ENCODE measurements around the gene RENBP.

DNA sequence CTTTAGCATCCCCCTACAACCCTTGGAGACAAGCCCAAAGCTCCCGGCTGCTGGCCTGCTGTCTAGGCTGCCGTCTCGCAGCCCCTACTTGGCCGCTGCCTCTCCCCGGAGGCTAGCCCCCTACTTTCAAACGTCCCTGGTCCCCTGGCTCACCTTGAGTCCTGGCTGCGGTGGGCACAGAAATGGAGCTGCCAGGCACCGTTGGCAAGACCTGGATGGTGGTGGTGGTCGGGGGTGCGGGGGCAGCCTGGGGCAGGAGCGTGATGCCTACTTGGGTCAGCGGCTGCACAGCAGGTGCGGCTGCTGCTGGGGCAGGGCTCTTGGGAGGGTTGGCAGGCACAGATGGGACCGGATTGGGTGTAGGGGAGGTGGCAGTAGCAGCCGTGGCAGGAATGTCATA lies 15.2 kb upstream of the RENBP start:
- TF ChIP-seq, protein P1, sequence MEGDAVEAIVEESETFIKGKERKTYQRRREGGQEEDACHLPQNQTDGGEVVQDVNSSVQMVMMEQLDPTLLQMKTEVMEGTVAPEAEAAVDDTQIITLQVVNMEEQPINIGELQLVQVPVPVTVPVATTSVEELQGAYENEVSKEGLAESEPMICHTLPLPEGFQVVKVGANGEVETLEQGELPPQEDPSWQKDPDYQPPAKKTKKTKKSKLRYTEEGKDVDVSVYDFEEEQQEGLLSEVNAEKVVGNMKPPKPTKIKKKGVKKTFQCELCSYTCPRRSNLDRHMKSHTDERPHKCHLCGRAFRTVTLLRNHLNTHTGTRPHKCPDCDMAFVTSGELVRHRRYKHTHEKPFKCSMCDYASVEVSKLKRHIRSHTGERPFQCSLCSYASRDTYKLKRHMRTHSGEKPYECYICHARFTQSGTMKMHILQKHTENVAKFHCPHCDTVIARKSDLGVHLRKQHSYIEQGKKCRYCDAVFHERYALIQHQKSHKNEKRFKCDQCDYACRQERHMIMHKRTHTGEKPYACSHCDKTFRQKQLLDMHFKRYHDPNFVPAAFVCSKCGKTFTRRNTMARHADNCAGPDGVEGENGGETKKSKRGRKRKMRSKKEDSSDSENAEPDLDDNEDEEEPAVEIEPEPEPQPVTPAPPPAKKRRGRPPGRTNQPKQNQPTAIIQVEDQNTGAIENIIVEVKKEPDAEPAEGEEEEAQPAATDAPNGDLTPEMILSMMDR (IDR thresholded peaks at IDR 0.05): no peak
- no peak for TF ChIP-seq POLR2A (IDR thresholded peaks at IDR 0.05)
